Measurements from ENCODE around the gene NF2.

GRCh38 chr22:29631725-29632124 lies 28.3 kb downstream of the NF2 start:
- TF ChIP-seq ELF4 (IDR thresholded peaks at IDR 0.05): no peak
- no peak for TF ChIP-seq HDGF (IDR thresholded peaks at IDR 0.05; ENCODE audit: borderline replicate concordance)
- TF ChIP-seq PKNOX1 (IDR thresholded peaks at IDR 0.05): no peak
- TF ChIP-seq FOXA1 (IDR thresholded peaks at IDR 0.05): no peak
- TF ChIP-seq BHLHE40 (IDR thresholded peaks at IDR 0.05; ENCODE audit: borderline replicate concordance): no peak
- no peak for TF ChIP-seq FOXM1 (IDR thresholded peaks at IDR 0.05; ENCODE audit: borderline replicate concordance)
- TF ChIP-seq CTBP1 (IDR thresholded peaks at IDR 0.05; ENCODE audit: borderline replicate concordance): no peak
- TF ChIP-seq SP1 (IDR thresholded peaks at IDR 0.05): no peak
- TF ChIP-seq FOXK2 (IDR thresholded peaks at IDR 0.05): no peak
- no peak for TF ChIP-seq ZNF384 (IDR thresholded peaks at IDR 0.05)
- no peak for TF ChIP-seq SUZ12 (IDR thresholded peaks at IDR 0.05)
- TF ChIP-seq LEF1 (IDR thresholded peaks at IDR 0.05; ENCODE audit: borderline replicate concordance): no peak
- no peak for TF ChIP-seq NFRKB (IDR thresholded peaks at IDR 0.05)
- no peak for TF ChIP-seq TARDBP (IDR thresholded peaks at IDR 0.05)

Measured in HEK293T (cell line).